ENCODE measurements around the gene LPP. TPM values are rescaled to one million over a fixed set of nuclear protein-coding genes. Genes with fewer than 3 reads are reported as not detected.

The LPP gene
- total RNA-seq, 4 donors from 2014 or later: 207 to 592 (median 406) TPM

- Histone ChIP-seq H3K4me1 (peaks cover 0 to 66% (median 28%) of the 10 kb centered on the region in 4 donors), H3K27ac (peak overlapping the region; percentile 21 to 68 (median 60)), H3K27me3 (no peaks in the 10 kb centered on the region), H3K9me3 (no peaks in the 10 kb centered on the region), H3K4me3 (no peak overlapping the region), H3K36me3 (no peaks in the 10 kb centered on the region)
- no peak for TF ChIP-seq EP300 (IDR thresholded peaks at IDR 0.05; ENCODE audit: low read depth)
- no peak for TF ChIP-seq CTCF (IDR thresholded peaks at IDR 0.05)
- TF ChIP-seq POLR2A (IDR thresholded peaks at IDR 0.05): no peak
- TF ChIP-seq POLR2AphosphoS5 (IDR thresholded peaks at IDR 0.05): no peak
- 100% methylated on average over 1 of the region's 1 CpG for WGBS, 2 donors (ENCODE audit: low coverage in 1 of 2)
- DNase-seq: no peak
- intact Hi-C loops (cut with DNase I; ENCODE audit: low total_unique reads) (no loop called here), in situ Hi-C loops (cut with MboI; ENCODE audit: low pct_ligation_motif_present in 1 of 4, low pct_unique_long_range_greater_than_20kb in 1 of 4, low sequenced_read_pairs in 3 of 4) (no loop called here)
Observed at GRCh38 chr3:188239577-188239976, 85.6 kb downstream of the LPP start.

DNA sequence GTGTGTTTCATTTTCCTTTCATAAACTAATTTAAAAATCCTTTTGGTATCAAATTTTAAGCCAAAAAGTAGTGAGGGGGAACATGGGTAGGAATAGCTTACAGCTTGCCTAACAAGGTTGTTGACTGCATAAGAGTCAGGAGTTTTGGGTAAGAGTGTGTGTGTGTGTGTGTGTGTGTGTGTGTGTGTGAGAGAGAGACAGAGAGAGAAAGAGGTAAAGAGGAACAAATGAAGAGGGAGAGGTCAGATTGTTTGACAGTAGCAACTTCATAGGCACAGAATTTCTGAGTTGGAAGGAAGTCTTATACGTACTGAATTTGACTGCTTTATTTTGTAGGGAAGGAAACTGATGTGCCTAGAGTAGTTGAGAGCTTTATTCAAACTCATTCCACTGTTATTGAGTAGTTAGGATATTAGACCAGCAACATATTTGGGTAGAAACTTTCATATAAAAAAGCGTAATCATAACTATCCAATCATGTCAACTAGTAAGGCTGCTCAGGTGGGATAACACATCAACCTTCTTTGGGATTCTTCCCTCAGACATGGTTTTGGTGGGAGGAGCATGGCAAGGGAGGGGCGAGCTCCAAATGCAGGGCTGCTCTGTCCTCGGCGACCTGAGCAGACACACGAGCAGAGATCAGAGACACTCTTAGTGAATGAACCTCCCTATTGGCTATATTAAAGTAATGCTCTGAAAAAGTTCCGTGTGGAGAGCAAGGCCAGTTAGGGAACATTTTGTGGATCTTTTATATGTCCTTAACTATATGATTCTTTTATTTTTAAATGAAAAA, 86.4 kb downstream of the LPP start:
- in situ Hi-C loops (cut with MboI; ENCODE audit: low pct_ligation_motif_present in 1 of 4, low pct_unique_long_range_greater_than_20kb in 1 of 4, low sequenced_read_pairs in 3 of 4) (no loop called here), intact Hi-C loops (cut with DNase I; ENCODE audit: low total_unique reads) (no loop called here)
- Histone ChIP-seq H3K27me3 (no peaks in the 10 kb centered on the region), H3K4me1 (peaks cover 4 to 69% (median 33%) of the 10 kb centered on the region in 4 donors), H3K9me3 (no peaks in the 10 kb centered on the region), H3K27ac (peak overlapping the region; percentile 21 to 68 (median 60)), H3K36me3 (no peaks in the 10 kb centered on the region), H3K4me3 (no peak overlapping the region)
- no peak for TF ChIP-seq POLR2AphosphoS5 (IDR thresholded peaks at IDR 0.05)
- no peak for TF ChIP-seq EP300 (IDR thresholded peaks at IDR 0.05; ENCODE audit: low read depth)
- no peak for TF ChIP-seq POLR2A (IDR thresholded peaks at IDR 0.05)
- no peak for TF ChIP-seq CTCF (IDR thresholded peaks at IDR 0.05)
- no peak for DNase-seq
- 68 to 73% methylated on average over 4 to 7 of the region's 7 CpGs for WGBS, 2 donors (ENCODE audit: low coverage in 1 of 2)

DNA sequence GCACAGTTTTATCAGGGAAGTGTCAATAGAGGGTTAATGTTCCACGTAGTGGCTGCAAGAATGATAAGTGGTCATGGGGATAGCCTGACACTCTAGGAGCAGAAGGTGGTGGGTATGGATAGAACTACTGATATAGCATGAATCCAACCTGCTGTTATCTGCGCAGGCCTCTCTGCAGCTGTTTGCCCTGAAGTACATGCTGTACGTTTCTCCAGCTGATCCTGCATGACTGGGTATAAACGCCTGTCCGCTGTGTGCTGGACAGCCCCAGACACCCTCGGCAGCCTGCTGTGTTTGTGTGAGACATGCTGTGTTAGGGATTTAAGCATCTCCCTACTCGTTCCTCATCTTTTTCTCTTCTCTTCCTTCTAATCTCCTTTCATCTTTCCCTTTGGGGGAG, 87.1 kb downstream of the LPP start:
- TF ChIP-seq POLR2AphosphoS5 (IDR thresholded peaks at IDR 0.05) (peak; percentile 4 to 64 (median 32)), CTCF (IDR thresholded peaks at IDR 0.05) (no peak)
- DNase-seq: no peak
- WGBS, 2 donors (ENCODE audit: low coverage in 1 of 2): 69 to 71% methylated on average over 4 to 7 of the region's 7 CpGs
- intact Hi-C loops (cut with DNase I; ENCODE audit: low total_unique reads) (no loop called here), in situ Hi-C loops (cut with MboI; ENCODE audit: low pct_ligation_motif_present in 1 of 4, low pct_unique_long_range_greater_than_20kb in 1 of 4, low sequenced_read_pairs in 3 of 4) (no loop called here)
- Histone ChIP-seq H3K36me3 (no peaks in the 10 kb centered on the region), H3K4me3 (no peak overlapping the region), H3K4me1 (peaks cover 7 to 75% (median 40%) of the 10 kb centered on the region in 4 donors), H3K27me3 (no peaks in the 10 kb centered on the region), H3K27ac (peak overlapping the region; percentile 21 to 68 (median 60)), H3K9me3 (no peaks in the 10 kb centered on the region)

DNA sequence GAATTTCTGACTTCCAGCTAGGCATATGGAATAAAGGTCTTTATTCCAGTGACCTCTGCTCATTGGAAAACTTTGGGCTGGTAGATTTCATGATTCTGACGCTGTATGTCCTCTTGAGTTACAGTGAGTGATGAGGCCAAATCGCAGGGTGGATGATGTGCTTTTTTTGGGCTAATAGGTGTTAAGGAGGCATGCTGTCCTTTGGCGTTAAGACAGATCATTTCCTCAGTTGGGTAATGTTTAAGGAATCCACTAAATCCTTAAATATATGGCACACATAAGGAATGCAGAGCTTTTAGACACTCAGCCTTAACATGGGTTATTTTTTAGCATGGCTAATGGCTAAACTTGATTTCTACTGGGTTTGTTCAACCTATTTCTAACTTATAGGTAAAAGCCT, 87.9 kb downstream of the LPP start:
- H3K4me3 ChIP-seq: no peak overlapping the region
- 83 to 97% methylated on average over 3 of the region's 3 CpGs for WGBS, 2 donors (ENCODE audit: low coverage in 1 of 2)
- H3K4me1 ChIP-seq: peaks cover 7 to 83% (median 46%) of the 10 kb centered on the region in 4 donors

More for the DNA sequence above, 87.9 kb downstream of the LPP start:
- Histone ChIP-seq H3K27ac (peak overlapping the region; percentile 21 to 68 (median 60)), H3K27me3 (no peaks in the 10 kb centered on the region), H3K36me3 (no peaks in the 10 kb centered on the region), H3K9me3 (no peaks in the 10 kb centered on the region)
- intact Hi-C loops (cut with DNase I; ENCODE audit: low total_unique reads) (no loop called here), in situ Hi-C loops (cut with MboI; ENCODE audit: low pct_ligation_motif_present in 1 of 4, low pct_unique_long_range_greater_than_20kb in 1 of 4, low sequenced_read_pairs in 3 of 4) (no loop called here)
- TF ChIP-seq CTCF (IDR thresholded peaks at IDR 0.05) (no peak), EP300 (IDR thresholded peaks at IDR 0.05; ENCODE audit: low read depth) (no peak), POLR2A (IDR thresholded peaks at IDR 0.05) (no peak), POLR2AphosphoS5 (IDR thresholded peaks at IDR 0.05) (no peak)
- DNase-seq: no peak
